K562 (cell line): ENCODE measurements around the gene PLA2G12B. TPM values are rescaled to one million over a fixed set of nuclear protein-coding genes. Genes with fewer than 3 reads are reported as not detected.

ENCODE experiments used
- ATAC-seq: fragments of 200-7000 bp; cut with Tn5 transposase; 3 replicates; pipeline ENCODE4 v1.9.1; 2020; ENCODE audit warnings: moderate library complexity
- BruUV-seq: library from RNA; stranded (reverse); fragments of 400-500 nt; replicated peaks from 2 replicates; lab custom pipeline; 2021; lab: Mats Ljungman, UMichigan
- CTCF ChIA-PET: fragments of 300-600 bp; formaldehyde crosslinking; extraction: SDS; loops from one replicate; lab custom pipeline; 2021; ENCODE audit warnings: low intra/inter-chr PET ratio; lab: Yijun Ruan, JAX
- POLR2A ChIA-PET: fragments of 300-600, 350-650 bp; sonication (Branson Sonifier 250); formaldehyde crosslinking; extraction: SDS; loops from one replicate; lab custom pipeline; 2021; ENCODE audit warnings: antibody characterized with exemption, inconsistent platforms; lab: Yijun Ruan, JAX
- DNase-seq, 4 experiments: peaks; one replicate each; pipeline versions ENCODE4 v3.0.0 to v3.0.0-alpha.2; 2011 to 2018; ENCODE audit warnings: low spot score in 3 of 4, mixed read lengths in 3 of 4; ENCODE audit errors: extremely low read depth in 1 of 4
- FAIRE-seq: peaks from 2 replicates; lab custom pipeline; 2011; peaks lifted over from hg19 to GRCh38; lab: Jason Lieb, UNC
- H2AFZ ChIP-seq: 2 replicates; pipeline ENCODE4 v1.6.0; 2011; ENCODE audit warnings: low read depth, low read length, control low read depth, inconsistent platforms
- H3K27ac ChIP-seq: fragments of 200-600 bp; 3 replicates; pipeline ENCODE4 v1.8.0; 2011; ENCODE audit warnings: low read depth, mild to moderate bottlenecking, control low read depth, inconsistent platforms, low read length, moderate library complexity, mixed read lengths; ENCODE audit errors: extremely low read depth
- H3K27me3 ChIP-seq, 2 experiments: fragments of 300-600 bp in 1 of 2; 2 replicates in 1 of 2; 3 replicates in 1 of 2; pipeline versions ENCODE4 v1.6.0 to v1.8.0; 2011; ENCODE audit warnings: inconsistent platforms in 2 of 2, low read length in 2 of 2, mild to moderate bottlenecking in 1 of 2, mixed read lengths in 1 of 2, moderate library complexity in 1 of 2; ENCODE audit not compliant: control insufficient read depth in 2 of 2, insufficient read depth in 2 of 2
- H3K36me3 ChIP-seq: fragments of 300-600 bp; 3 replicates; pipeline ENCODE4 v1.8.0; 2011; ENCODE audit warnings: mild to moderate bottlenecking, low read length, inconsistent platforms; ENCODE audit not compliant: control insufficient read depth, insufficient read depth
- H3K4me1 ChIP-seq, 2 experiments: fragments of 200-600 bp in 1 of 2; replicated peaks in 1 of 2; 2 replicates in 1 of 2; 3 replicates in 1 of 2; pipeline versions ENCODE4 v1.5.1 to v1.8.0; 2011; ENCODE audit warnings: inconsistent platforms in 2 of 2, low read length in 2 of 2, mild to moderate bottlenecking in 1 of 2, mixed read lengths in 1 of 2, moderate library complexity in 1 of 2; ENCODE audit not compliant: control insufficient read depth in 2 of 2, insufficient read depth in 2 of 2
- H3K4me2 ChIP-seq: 2 replicates; pipeline ENCODE4 v1.6.1; 2011; ENCODE audit warnings: low read length, control low read depth, inconsistent platforms, mixed read lengths; ENCODE audit not compliant: insufficient read depth
- H3K4me3 ChIP-seq: fragments of 200-600 bp; sonication (generic), shearing (Covaris generic); 2 replicates; pipeline ENCODE4 v1.5.1; 2016; ENCODE audit warnings: control low read depth, inconsistent platforms
- H3K79me2 ChIP-seq: fragments of 200-600 bp; 3 replicates; pipeline ENCODE4 v1.8.0; 2011; ENCODE audit warnings: low read length, inconsistent platforms; ENCODE audit not compliant: control insufficient read depth, insufficient read depth
- H3K9ac ChIP-seq, 2 experiments: 2 replicates each; pipeline versions ENCODE4 v1.6.0 to v1.6.1; 2011; ENCODE audit warnings: low read depth in 2 of 2, low read length in 2 of 2, control low read depth in 1 of 2, inconsistent platforms in 1 of 2, mild to moderate bottlenecking in 1 of 2, mixed read lengths in 1 of 2; ENCODE audit not compliant: insufficient read depth in 1 of 2
- H3K9me1 ChIP-seq: one replicate; pipeline ENCODE4 v1.6.0; 2011; ENCODE audit warnings: inconsistent platforms, mild to moderate bottlenecking, low read length, moderate library complexity; ENCODE audit not compliant: control insufficient read depth, insufficient read depth
- H3K9me3 ChIP-seq: replicated peaks from 2 replicates; pipeline ENCODE4 v1.5.1; 2011; ENCODE audit warnings: low read depth, low read length, inconsistent platforms; ENCODE audit not compliant: control insufficient read depth, insufficient read depth
- H4K20me1 ChIP-seq: replicated peaks from 2 replicates; pipeline ENCODE4 v1.6.1; 2011; ENCODE audit warnings: low read length, inconsistent platforms, mixed read lengths; ENCODE audit not compliant: control insufficient read depth, insufficient read depth
- CHD4 ChIP-seq: fragments of 200-600 bp; sonication (generic); IDR thresholded peaks from 3 replicates; pipeline ENCODE4 v1.6.1; 2012; ENCODE audit warnings: low read depth, mild to moderate bottlenecking, mixed read lengths, low read length, inconsistent platforms; ENCODE audit not compliant: insufficient read depth, insufficient replicate concordance, poor library complexity, severe bottlenecking
- DIDO1 ChIP-seq: fragments of 450-650 bp; IDR thresholded peaks from 2 replicates; pipeline ENCODE4 v1.6.1; 2016; ENCODE audit warnings: low read depth, missing biosample characterization, missing genetic modification characterization
- HDAC2 ChIP-seq: fragments of 450-650 bp; IDR thresholded peaks from 2 replicates; pipeline ENCODE4 v1.6.1; 2016; ENCODE audit warnings: mild to moderate bottlenecking
- ILK ChIP-seq: fragments of 450-650 bp; IDR thresholded peaks from 2 replicates; pipeline ENCODE4 v1.6.1; 2016; ENCODE audit warnings: missing genetic modification characterization, low read depth, mild to moderate bottlenecking, missing compliant biosample characterization, moderate library complexity, borderline replicate concordance
- NR2C1 ChIP-seq, 2 experiments: fragments of 450-650 bp; IDR thresholded peaks; 2 replicates each; pipeline ENCODE4 v1.6.1; 2017; ENCODE audit warnings: mild to moderate bottlenecking in 2 of 2, antibody characterized with exemption in 1 of 2, inconsistent platforms in 1 of 2, missing compliant biosample characterization in 1 of 2, missing genetic modification characterization in 1 of 2
- NUFIP1 ChIP-seq: fragments of 450-650 bp; IDR thresholded peaks from 2 replicates; pipeline ENCODE4 v1.6.1; 2018; ENCODE audit not compliant: partially characterized antibody
- ZNF174 ChIP-seq: fragments of 250-450 bp; sonication (Bioruptor Pico); IDR thresholded peaks from 2 replicates; pipeline ENCODE4 v1.4.0; 2020; ENCODE audit warnings: mild to moderate bottlenecking
- ZNF316 ChIP-seq: fragments of 450-650 bp; IDR thresholded peaks from 2 replicates; pipeline ENCODE4 v1.6.1; 2016
- ZNF695 ChIP-seq: fragments of 450-650 bp; formaldehyde crosslinking; IDR thresholded peaks from 2 replicates; pipeline ENCODE4 v1.4.0; 2020; ENCODE audit warnings: mild to moderate bottlenecking, moderate library complexity
- WGBS: fragments of 100-300 bp; shearing (Covaris generic); methylation state at CpG from one replicate; pipeline ENCODE4 v1.1.6; 2016; ENCODE audit warnings: low coverage, mixed read lengths; ENCODE audit not compliant: insufficient coverage; ENCODE audit errors: missing lambda C conversion rate; 5-methylcytosine and 5-hydroxymethylcytosine counted together
- in situ Hi-C: fragments of 300-500 bp; cut with MboI; formaldehyde crosslinking; loops from 4 replicates; pipeline ENCODE4 v1.15.0; 2018; ENCODE audit warnings: inconsistent platforms, mixed read lengths
- intact Hi-C: fragments of 100-400 bp; cut with micrococcal nuclease; formaldehyde crosslinking; loops from 2 replicates; pipeline ENCODE4 v1.14.2; 2022
- polyA plus RNA-seq, 8 experiments: library from polyadenylated mRNA; depleted of rRNA in 4 of 8; stranded (reverse) in 5 of 8; unstranded in 3 of 8; fragments of >200 nt; fragmentation: Nextera tagmentation in 2 of 8; fragmentation: Illumina TruSeq in 1 of 8; extraction: Ambion mirVana in 2 of 8; extraction: Trizol in 1 of 8; gene quantifications; 2 replicates each; pipeline versions ENCODE4 v1.2.1 to v1.2.3, GENCODE V29; 2011 to 2014; ENCODE audit warnings: inconsistent platforms in 1 of 8, missing spikeins in 1 of 8
- total RNA-seq, 7 experiments: library from RNA; depleted of rRNA in 6 of 7; stranded (reverse); fragments of >200 nt in 6 of 7; fragmentation: Illumina TruSeq in 2 of 7; extraction: Trizol in 2 of 7; gene quantifications; 2 replicates each; pipeline versions ENCODE4 v1.2.1 to v1.2.3, GENCODE V29; 2011 to 2021; ENCODE audit warnings: low replicate concordance in 1 of 7
- TF ChIP-seq, protein P1 (sequence below): sonication (generic); formaldehyde crosslinking; IDR thresholded peaks from 2 replicates; pipeline ENCODE4 v1.8.0; 2022; ENCODE audit warnings: mild to moderate bottlenecking, missing genetic modification reagents
- TF ChIP-seq, protein P2 (sequence below): fragments of 250-450 bp; sonication (Bioruptor Pico); IDR thresholded peaks from 2 replicates; pipeline ENCODE4 v1.5.0; 2021; ENCODE audit warnings: mild to moderate bottlenecking, moderate library complexity
- TF ChIP-seq, protein P3 (sequence below): IDR thresholded peaks from 3 replicates; pipeline ENCODE4 v1.6.1; 2011; ENCODE audit warnings: borderline replicate concordance, mild to moderate bottlenecking; ENCODE audit not compliant: insufficient read length, insufficient read depth

PLA2G12B gene
- total and polyA plus RNA-seq, 9 of the 15 experiments (the other 6 are each of a cell fraction or from before 2014, with no cell fraction given): not detected

DNA sequence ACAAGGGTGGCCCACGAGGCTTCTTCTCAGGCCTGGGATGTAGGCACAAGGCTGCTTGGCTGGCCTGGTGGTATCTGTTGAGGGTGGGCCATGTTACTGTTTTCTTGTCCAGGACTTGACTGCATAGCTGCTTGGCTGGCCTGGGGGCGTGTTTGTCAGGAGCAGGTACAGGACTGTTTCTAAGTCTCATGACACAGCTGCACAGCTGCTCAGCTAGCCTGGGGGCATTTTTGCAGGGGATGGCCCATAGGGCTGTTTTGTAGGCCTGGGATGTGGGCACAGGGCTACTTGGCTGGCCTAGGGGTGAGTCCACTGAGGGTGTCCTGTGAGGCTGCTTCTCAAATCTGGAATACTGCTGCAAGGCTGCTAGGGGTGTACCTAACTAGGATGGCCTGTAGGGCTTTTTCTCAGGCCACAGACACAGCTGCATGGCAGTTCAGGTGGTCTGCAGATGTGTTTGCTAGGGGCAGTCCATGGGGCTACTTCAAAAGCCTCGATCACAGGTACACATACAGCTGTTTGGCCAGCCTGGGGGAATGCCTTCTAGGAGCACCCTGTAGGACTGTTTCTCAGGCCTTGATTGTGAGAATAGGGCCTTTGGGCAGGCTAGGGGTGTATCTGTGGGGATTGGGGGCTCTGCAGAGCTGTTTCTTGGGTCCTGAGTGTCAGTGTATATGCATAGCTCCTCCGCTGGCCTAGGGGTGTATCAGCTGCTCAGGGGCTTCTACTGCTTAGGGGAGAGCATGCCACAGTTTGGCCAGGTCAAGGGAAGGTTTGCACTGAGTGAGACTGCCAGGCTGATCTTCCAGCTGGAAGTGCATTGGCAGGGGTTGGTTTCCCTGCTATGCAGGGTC, 26.6 kb upstream of the PLA2G12B start:
- peak; percentile 64 for ATAC-seq
- Histone ChIP-seq H3K27me3 (no peaks in the 10 kb centered on the region), H3K9ac (no peak overlapping the region), H4K20me1 (no peaks in the 10 kb centered on the region), H2AFZ (peak overlapping the region; percentile 72; the same call in 1 of the 2 replicates), H3K9me1 (no peaks in the 10 kb centered on the region), H3K4me3 (no peak overlapping the region), H3K79me2 (no peaks in the 10 kb centered on the region), H3K27ac (peak overlapping the region; percentile 54; the same call in 2 of the 3 replicates), H3K36me3 (no peaks in the 10 kb centered on the region), H3K4me2 (0 out of 2 replicates have a peak overlapping the region, but pooled peaks have one; percentile 36), H3K9me3 (peaks cover 24% of the 10 kb centered on the region), H3K4me1 (peaks cover 8 to 9% of the 10 kb centered on the region in 2 experiments; a peak in 3 of 5 replicates)
- intact Hi-C loops (no loop called here), in situ Hi-C loops (no loop called here)
- POLR2A ChIA-PET: interaction anchor here (0.6 to 1.0 kb wide), 4 partner anchors 13 to 804 kb away, joined by 3 to 4 read pairs (median 3); no protein-coding TSS in a partner anchor
- CTCF ChIA-PET: no interaction called here
- no peak for FAIRE-seq
- BruUV-seq: no TSS peak
- WGBS: 49% methylated on average over 4 of the region's 4 CpGs
- DNase-seq: no peak
- TF ChIP-seq HDAC2: no peak
- no peak for TF ChIP-seq CHD4
- TF ChIP-seq DIDO1 (tag): no peak
- TF ChIP-seq ILK (tag): no peak
- no peak for TF ChIP-seq NUFIP1
- TF ChIP-seq, protein P1, sequence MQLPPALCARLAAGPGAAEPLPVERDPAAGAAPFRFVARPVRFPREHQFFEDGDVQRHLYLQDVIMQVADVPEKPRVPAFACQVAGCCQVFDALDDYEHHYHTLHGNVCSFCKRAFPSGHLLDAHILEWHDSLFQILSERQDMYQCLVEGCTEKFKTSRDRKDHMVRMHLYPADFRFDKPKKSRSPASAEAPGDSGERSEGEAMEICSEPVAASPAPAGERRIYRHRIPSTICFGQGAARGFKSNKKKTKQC (CRISPR knock-in tag): no peak
- TF ChIP-seq, protein P2, sequence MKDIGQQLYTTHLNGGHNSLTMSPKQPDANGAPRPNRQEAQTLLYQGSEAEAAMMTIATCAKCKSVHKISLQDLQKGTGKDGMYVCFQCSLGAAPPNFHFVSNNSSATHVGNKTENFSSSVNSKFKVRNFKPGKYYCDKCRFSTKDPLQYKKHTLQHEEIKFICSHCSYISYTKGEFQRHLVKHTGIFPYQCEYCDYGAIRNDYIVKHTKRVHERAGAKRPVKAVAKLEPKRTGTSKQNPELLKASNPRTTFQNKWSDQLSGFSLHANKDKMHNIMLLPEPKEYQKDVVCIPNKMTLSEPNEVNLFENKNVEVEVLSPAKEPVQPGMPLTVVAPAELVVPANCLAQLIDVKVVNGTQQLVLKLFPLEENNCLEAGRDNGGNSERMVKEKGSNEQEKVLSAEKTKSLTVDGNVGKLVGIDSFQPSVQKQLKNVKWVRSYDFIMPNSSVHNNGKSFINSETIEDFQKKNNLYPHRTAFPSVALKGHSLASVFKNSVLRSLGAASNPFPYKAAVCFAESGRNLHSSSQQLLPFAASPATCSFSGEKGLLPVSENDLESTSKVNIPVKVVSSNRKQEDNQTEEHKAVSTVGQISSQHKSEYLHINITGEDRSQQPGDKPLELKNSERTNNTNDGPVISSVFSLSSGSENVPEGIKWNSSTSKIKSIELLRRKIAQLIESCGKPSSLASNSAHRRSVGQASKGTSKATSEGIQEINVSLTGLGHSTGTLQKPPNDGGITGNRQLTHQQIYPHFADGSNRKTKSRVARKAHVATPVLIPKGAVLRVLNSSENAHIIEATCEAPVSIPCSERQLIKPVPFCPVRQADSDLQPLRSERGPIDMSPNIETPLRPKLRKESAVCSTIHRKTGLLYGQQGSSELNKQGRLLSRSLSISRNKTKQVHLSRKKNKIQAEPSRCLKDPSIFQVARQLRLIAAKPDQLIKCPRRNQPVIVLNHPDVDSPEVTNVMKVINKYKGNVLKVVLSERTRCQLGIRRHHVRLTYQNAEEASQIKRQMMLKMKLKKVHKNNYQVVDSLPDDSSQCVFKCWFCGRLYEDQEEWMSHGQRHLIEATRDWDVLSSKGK (CRISPR knock-in tag): no peak
- no peak for TF ChIP-seq NR2C1 (IDR thresholded peaks at IDR 0.05)
- TF ChIP-seq NR2C1 (tag; IDR thresholded peaks at IDR 0.05): no peak
- no peak for TF ChIP-seq ZNF695
- TF ChIP-seq ZNF174: no peak
- TF ChIP-seq ZNF316: no peak
- TF ChIP-seq, protein P3, sequence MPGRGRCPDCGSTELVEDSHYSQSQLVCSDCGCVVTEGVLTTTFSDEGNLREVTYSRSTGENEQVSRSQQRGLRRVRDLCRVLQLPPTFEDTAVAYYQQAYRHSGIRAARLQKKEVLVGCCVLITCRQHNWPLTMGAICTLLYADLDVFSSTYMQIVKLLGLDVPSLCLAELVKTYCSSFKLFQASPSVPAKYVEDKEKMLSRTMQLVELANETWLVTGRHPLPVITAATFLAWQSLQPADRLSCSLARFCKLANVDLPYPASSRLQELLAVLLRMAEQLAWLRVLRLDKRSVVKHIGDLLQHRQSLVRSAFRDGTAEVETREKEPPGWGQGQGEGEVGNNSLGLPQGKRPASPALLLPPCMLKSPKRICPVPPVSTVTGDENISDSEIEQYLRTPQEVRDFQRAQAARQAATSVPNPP: no peak
